ENCODE results near the gene UGT1A3.

UGT1A3 gene

GRCh38 chr2:233817361-233817911 lies 88.6 kb downstream of the UGT1A3 start:
- TF ChIP-seq RAD21 (IDR thresholded peaks at IDR 0.05; ENCODE audit: low read depth) (no peak), YY1 (IDR thresholded peaks at IDR 0.05; ENCODE audit: low read depth) (no peak), TAF1 (IDR thresholded peaks at IDR 0.05; ENCODE audit: low read depth) (no peak), NFIC (IDR thresholded peaks at IDR 0.05) (no peak), CEBPB (IDR thresholded peaks at IDR 0.05) (no peak), FOXM1 (IDR thresholded peaks at IDR 0.05; ENCODE audit: borderline replicate concordance, low read depth) (no peak), ZBTB7A (IDR thresholded peaks at IDR 0.05; ENCODE audit: low read depth) (no peak), REST (IDR thresholded peaks at IDR 0.05; ENCODE audit: low read depth) (no peak), USF1 (IDR thresholded peaks at IDR 0.05) (no peak), CREB1 (IDR thresholded peaks at IDR 0.05; ENCODE audit: low read depth) (no peak), TCF12 (IDR thresholded peaks at IDR 0.05; ENCODE audit: low read depth) (no peak), EP300 (IDR thresholded peaks at IDR 0.05; ENCODE audit: borderline replicate concordance) (no peak), MAX (IDR thresholded peaks at IDR 0.05) (no peak), EGR1 (IDR thresholded peaks at IDR 0.05) (no peak), TEAD4 (IDR thresholded peaks at IDR 0.05) (no peak)

GRCh38 chr2:233817995-233818638 lies 89.3 kb downstream of the UGT1A3 start:
- no peak for TF ChIP-seq ZBTB7A (IDR thresholded peaks at IDR 0.05; ENCODE audit: low read depth)
- no peak for TF ChIP-seq FOXM1 (IDR thresholded peaks at IDR 0.05; ENCODE audit: borderline replicate concordance, low read depth)

GRCh38 chr2:233818639-233819621 lies 90.1 kb downstream of the UGT1A3 start:
- TF ChIP-seq FOXM1 (IDR thresholded peaks at IDR 0.05; ENCODE audit: borderline replicate concordance, low read depth): no peak
- no peak for TF ChIP-seq MAX (IDR thresholded peaks at IDR 0.05)
- no peak for TF ChIP-seq YY1 (IDR thresholded peaks at IDR 0.05; ENCODE audit: low read depth)
- no peak for TF ChIP-seq TAF1 (IDR thresholded peaks at IDR 0.05; ENCODE audit: low read depth)

GRCh38 chr2:233819884-233820773 lies 91.3 kb downstream of the UGT1A3 start:
- TF ChIP-seq FOXM1 (IDR thresholded peaks at IDR 0.05; ENCODE audit: borderline replicate concordance, low read depth): no peak
- TF ChIP-seq NFIC (IDR thresholded peaks at IDR 0.05): no peak
- TF ChIP-seq RAD21 (IDR thresholded peaks at IDR 0.05; ENCODE audit: low read depth): no peak
- TF ChIP-seq CEBPB (IDR thresholded peaks at IDR 0.05): no peak
- TF ChIP-seq MAX (IDR thresholded peaks at IDR 0.05): no peak
- no peak for TF ChIP-seq EP300 (IDR thresholded peaks at IDR 0.05; ENCODE audit: borderline replicate concordance)
- TF ChIP-seq TCF12 (IDR thresholded peaks at IDR 0.05; ENCODE audit: low read depth): no peak
- no peak for TF ChIP-seq TAF1 (IDR thresholded peaks at IDR 0.05; ENCODE audit: low read depth)
- no peak for TF ChIP-seq REST (IDR thresholded peaks at IDR 0.05; ENCODE audit: low read depth)
- no peak for TF ChIP-seq YY1 (IDR thresholded peaks at IDR 0.05; ENCODE audit: low read depth)
- TF ChIP-seq CREB1 (IDR thresholded peaks at IDR 0.05; ENCODE audit: low read depth): no peak
- no peak for TF ChIP-seq ZBTB7A (IDR thresholded peaks at IDR 0.05; ENCODE audit: low read depth)
- no peak for TF ChIP-seq TEAD4 (IDR thresholded peaks at IDR 0.05)

- TF ChIP-seq CEBPB (IDR thresholded peaks at IDR 0.05): no peak
- no peak for TF ChIP-seq TAF1 (IDR thresholded peaks at IDR 0.05; ENCODE audit: low read depth)
- TF ChIP-seq EP300 (IDR thresholded peaks at IDR 0.05; ENCODE audit: borderline replicate concordance): no peak
- no peak for TF ChIP-seq USF1 (IDR thresholded peaks at IDR 0.05)
- TF ChIP-seq EGR1 (IDR thresholded peaks at IDR 0.05): no peak
These were observed 91.9 kb downstream of the UGT1A3 start for GRCh38 chr2:233820774-233821105.
